Mesendoderm (in vitro differentiated cells): Measurements from ENCODE around the gene TRMT44. TPM values are rescaled to one million over a fixed set of nuclear protein-coding genes. Genes with fewer than 3 reads are reported as not detected.
A peak's percentile ranks its signal among the peaks of the same experiment; 100 is the strongest.

Experiments
- DNase-seq: peaks from one replicate; pipeline ENCODE4 v3.0.0; 2013
- H2AK5ac ChIP-seq: 2 replicates; pipeline ENCODE4 v1.6.1; 2013; ENCODE audit warnings: low read length, inconsistent platforms
- H2BK120ac ChIP-seq: 2 replicates; pipeline ENCODE4 v1.6.1; 2013; ENCODE audit warnings: low read depth, mild to moderate bottlenecking, low read length, moderate library complexity, mixed read lengths
- H2BK15ac ChIP-seq: replicated peaks from 2 replicates; pipeline ENCODE4 v1.6.1; 2013; ENCODE audit warnings: low read depth, mild to moderate bottlenecking, moderate library complexity
- H2BK5ac ChIP-seq: 2 replicates; pipeline ENCODE4 v1.6.1; 2013; ENCODE audit warnings: low read length, inconsistent platforms
- H3K18ac ChIP-seq: 2 replicates; pipeline ENCODE4 v1.6.1; 2013; ENCODE audit warnings: mild to moderate bottlenecking, low read length, mixed read lengths
- H3K23ac ChIP-seq: one replicate; pipeline ENCODE4 v1.6.1; 2013; ENCODE audit warnings: low read length
- H3K27ac ChIP-seq: 2 replicates; pipeline ENCODE4 v1.5.1; 2013; ENCODE audit warnings: low read depth, mild to moderate bottlenecking, inconsistent platforms, low read length, moderate library complexity
- H3K27me3 ChIP-seq: 2 replicates; pipeline ENCODE4 v1.6.1; 2013; ENCODE audit warnings: low read length, control low read depth, mild to moderate bottlenecking, inconsistent platforms; ENCODE audit not compliant: insufficient read depth, poor library complexity
- H3K36me3 ChIP-seq: 2 replicates; pipeline ENCODE4 v1.6.1; 2013; ENCODE audit warnings: low read length, inconsistent platforms; ENCODE audit not compliant: control insufficient read depth, insufficient read depth
- H3K4ac ChIP-seq: one replicate; pipeline ENCODE4 v1.6.1; 2013; ENCODE audit warnings: low read depth, mild to moderate bottlenecking, low read length, moderate library complexity
- H3K4me1 ChIP-seq: 2 replicates; pipeline ENCODE4 v1.6.1; 2013; ENCODE audit warnings: low read depth, low read length, inconsistent platforms; ENCODE audit not compliant: control insufficient read depth
- H3K4me2 ChIP-seq: 2 replicates; pipeline ENCODE4 v1.6.1; 2013; ENCODE audit warnings: low read length
- H3K4me3 ChIP-seq: 2 replicates; pipeline ENCODE4 v1.5.1; 2013; ENCODE audit warnings: mild to moderate bottlenecking, low read length
- H3K56ac ChIP-seq: one replicate; pipeline ENCODE4 v1.6.1; 2013; ENCODE audit warnings: low read length
- H3K79me1 ChIP-seq: 2 replicates; pipeline ENCODE4 v1.6.1; 2013; ENCODE audit warnings: low read length, inconsistent platforms
- H3K79me2 ChIP-seq: 2 replicates; pipeline ENCODE4 v1.6.1; 2013; ENCODE audit warnings: mild to moderate bottlenecking, low read length; ENCODE audit not compliant: control insufficient read depth, insufficient read depth
- H3K9ac ChIP-seq: 2 replicates; pipeline ENCODE4 v1.6.1; 2013; ENCODE audit warnings: low read length, inconsistent platforms
- H4K5ac ChIP-seq: one replicate; pipeline ENCODE4 v1.6.1; 2013; ENCODE audit warnings: low read length
- H4K8ac ChIP-seq: one replicate; pipeline ENCODE4 v1.6.1; 2013; ENCODE audit warnings: low read depth, mild to moderate bottlenecking, control low read depth, low read length, moderate library complexity
- WGBS: extraction: QIAGEN DNeasy Blood & Tissue Kit; methylation state at CpG from one replicate; pipeline ENCODE4 v1.1.7; 2013; ENCODE audit warnings: low lambda C conversion rate, missing lambda C conversion rate; ENCODE audit not compliant: insufficient coverage; ENCODE audit errors: extremely low coverage; 5-methylcytosine and 5-hydroxymethylcytosine counted together
- polyA plus RNA-seq, 2 experiments: library from polyadenylated mRNA; stranded (reverse); fragments of 200-250 nt; gene quantifications; one replicate each; pipeline ENCODE4 v1.2.3, GENCODE V29; 2013

TRMT44 gene, protein sequence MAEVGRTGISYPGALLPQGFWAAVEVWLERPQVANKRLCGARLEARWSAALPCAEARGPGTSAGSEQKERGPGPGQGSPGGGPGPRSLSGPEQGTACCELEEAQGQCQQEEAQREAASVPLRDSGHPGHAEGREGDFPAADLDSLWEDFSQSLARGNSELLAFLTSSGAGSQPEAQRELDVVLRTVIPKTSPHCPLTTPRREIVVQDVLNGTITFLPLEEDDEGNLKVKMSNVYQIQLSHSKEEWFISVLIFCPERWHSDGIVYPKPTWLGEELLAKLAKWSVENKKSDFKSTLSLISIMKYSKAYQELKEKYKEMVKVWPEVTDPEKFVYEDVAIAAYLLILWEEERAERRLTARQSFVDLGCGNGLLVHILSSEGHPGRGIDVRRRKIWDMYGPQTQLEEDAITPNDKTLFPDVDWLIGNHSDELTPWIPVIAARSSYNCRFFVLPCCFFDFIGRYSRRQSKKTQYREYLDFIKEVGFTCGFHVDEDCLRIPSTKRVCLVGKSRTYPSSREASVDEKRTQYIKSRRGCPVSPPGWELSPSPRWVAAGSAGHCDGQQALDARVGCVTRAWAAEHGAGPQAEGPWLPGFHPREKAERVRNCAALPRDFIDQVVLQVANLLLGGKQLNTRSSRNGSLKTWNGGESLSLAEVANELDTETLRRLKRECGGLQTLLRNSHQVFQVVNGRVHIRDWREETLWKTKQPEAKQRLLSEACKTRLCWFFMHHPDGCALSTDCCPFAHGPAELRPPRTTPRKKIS
- polyA plus RNA-seq (2013, experiment 1 of 2), result 9.4 TPM
- polyA plus RNA-seq (2013, experiment 2 of 2), result 8.5 TPM

DNA sequence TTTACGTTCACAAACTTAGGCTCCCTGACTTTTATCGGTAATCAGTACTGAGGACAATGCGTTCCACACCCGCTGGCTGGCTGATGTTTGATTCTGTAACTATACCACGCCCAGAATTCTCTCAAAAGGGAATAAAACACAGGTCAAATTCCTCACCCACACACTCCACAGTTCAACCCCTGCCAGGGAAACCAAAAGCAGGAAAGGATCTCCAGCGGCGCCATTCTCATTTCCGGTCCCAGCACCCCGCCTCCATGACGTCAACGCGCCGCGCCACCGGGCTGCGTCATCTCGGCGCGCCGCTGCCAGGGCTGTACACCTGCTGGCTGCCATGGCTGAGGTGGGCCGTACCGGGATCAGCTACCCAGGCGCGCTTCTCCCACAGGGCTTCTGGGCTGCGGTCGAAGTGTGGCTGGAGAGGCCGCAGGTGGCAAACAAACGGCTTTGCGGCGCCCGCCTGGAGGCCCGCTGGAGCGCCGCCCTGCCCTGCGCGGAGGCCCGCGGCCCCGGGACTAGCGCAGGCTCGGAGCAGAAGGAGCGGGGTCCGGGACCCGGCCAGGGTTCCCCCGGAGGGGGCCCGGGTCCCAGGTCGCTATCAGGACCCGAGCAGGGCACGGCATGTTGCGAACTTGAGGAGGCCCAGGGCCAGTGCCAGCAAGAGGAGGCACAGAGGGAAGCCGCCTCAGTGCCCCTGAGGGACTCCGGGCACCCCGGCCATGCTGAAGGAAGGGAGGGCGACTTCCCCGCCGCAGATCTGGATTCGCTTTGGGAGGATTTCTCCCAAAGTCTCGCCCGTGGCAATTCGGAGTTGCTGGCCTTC is at the start of gene TRMT44, which contains the start of gene ACOX3:
Gene TRMT44 (plus strand): TSS at position 286 of the 820 bp plus-strand sequence. CDS start 46 bp downstream, at position 332.
Gene ACOX3 (minus strand): TSS at position 232 of the 820 bp plus-strand sequence. CDS start 24,202 bp downstream, outside the sequence.
- Histone ChIP-seq H3K36me3 (no peaks in the 10 kb centered on the region), H3K4me2 (peak within 1 kb of the TSS; percentile 85), H4K8ac (peak within 1 kb of the TSS; percentile 87), H3K27me3 (no peaks in the 10 kb centered on the region), H2AK5ac (peak within 1 kb of the TSS; percentile 72), H2BK5ac (peak within 1 kb of the TSS; percentile 87), H3K79me1 (peaks cover 15% of the 10 kb centered on the region), H3K4ac (peak within 1 kb of the TSS; percentile 41), H2BK120ac (peak within 1 kb of the TSS; percentile 8), H3K56ac (peak within 1 kb of the TSS; percentile 96), H4K5ac (peak within 1 kb of the TSS; percentile 77), H3K9ac (peak within 1 kb of the TSS; percentile 86), H3K23ac (no peak within 1 kb of the TSS), H3K4me3 (peak within 1 kb of the TSS; percentile 89), H2BK15ac (no peak within 1 kb of the TSS), H3K27ac (peak within 1 kb of the TSS; percentile 80), H3K79me2 (peaks cover 35% of the 10 kb centered on the region), H3K18ac (no peak within 1 kb of the TSS), H3K4me1 (peaks cover 8% of the 10 kb centered on the region)
- WGBS, result no CpG with 5 or more reads among the region's 60 CpGs
- peak; percentile 96 for DNase-seq

DNA sequence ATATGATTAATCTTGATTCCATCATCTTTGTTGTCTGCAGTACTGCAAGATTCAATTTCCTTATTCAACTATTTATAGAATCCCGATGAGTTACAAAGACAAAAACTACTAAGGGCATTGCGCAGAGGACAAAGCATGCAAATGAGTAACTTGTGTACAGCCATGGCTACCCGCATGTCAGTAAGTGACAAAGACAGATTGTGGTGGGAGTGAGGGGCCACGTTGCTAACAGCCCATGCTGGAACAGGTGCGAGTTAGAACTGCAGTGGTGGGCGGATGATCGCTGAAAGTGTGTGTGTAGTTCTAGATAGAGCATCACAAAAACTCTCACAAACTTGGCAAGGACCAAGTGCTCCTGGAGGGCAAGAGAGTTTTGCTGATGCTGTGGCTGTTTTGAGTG is 49.5 kb upstream of the TRMT44 start:
- no peak overlapping the region for H4K5ac ChIP-seq
- H3K4me3 ChIP-seq, result no peak overlapping the region
- no peak overlapping the region for H3K4ac ChIP-seq
- no peak overlapping the region for H3K18ac ChIP-seq
- no peak overlapping the region for H2BK120ac ChIP-seq
- no peak overlapping the region for H3K4me2 ChIP-seq
- no peak overlapping the region for H3K56ac ChIP-seq
- no peak overlapping the region for H3K9ac ChIP-seq
- no CpG with 5 or more reads among the region's 7 CpGs for WGBS
- no peaks in the 10 kb centered on the region for H3K4me1 ChIP-seq
- no peak overlapping the region for H3K27ac ChIP-seq
- no peak for DNase-seq
- no peak overlapping the region for H4K8ac ChIP-seq
- no peaks in the 10 kb centered on the region for H3K79me1 ChIP-seq
- no peak overlapping the region for H2BK5ac ChIP-seq
- peaks cover 5% of the 10 kb centered on the region for H3K36me3 ChIP-seq
- no peak overlapping the region for H2AK5ac ChIP-seq
- H3K23ac ChIP-seq, result no peak overlapping the region
- H2BK15ac ChIP-seq, result no peak overlapping the region
- no peaks in the 10 kb centered on the region for H3K27me3 ChIP-seq
- no peaks in the 10 kb centered on the region for H3K79me2 ChIP-seq

DNA sequence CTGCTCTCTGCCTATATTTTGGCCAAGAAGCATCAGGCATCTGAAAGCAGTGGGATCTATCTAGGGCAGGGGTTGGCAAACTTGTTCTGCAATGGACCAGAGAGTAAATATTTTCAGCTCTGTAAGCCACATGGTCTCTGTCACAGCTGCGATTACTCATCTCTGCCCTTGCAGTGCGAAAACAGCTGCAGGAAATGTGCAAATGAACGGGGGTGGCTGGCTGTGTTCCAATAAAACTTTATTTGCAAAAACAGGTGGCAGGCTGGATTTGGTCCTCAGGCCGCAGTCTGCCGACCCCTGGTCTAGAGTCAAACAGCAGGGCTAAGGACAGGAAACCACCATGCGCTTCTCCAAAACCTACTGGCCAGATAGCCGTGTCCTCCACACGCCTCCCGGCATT is 48.6 kb upstream of the TRMT44 start:
- no peak overlapping the region for H3K18ac ChIP-seq
- no peak overlapping the region for H2BK120ac ChIP-seq
- H3K4me3 ChIP-seq, result no peak overlapping the region
- no peaks in the 10 kb centered on the region for H3K79me1 ChIP-seq
- no peak overlapping the region for H3K27ac ChIP-seq
- no peak overlapping the region for H2BK15ac ChIP-seq
- no peaks in the 10 kb centered on the region for H3K27me3 ChIP-seq
- H3K56ac ChIP-seq, result no peak overlapping the region
- H3K9ac ChIP-seq, result no peak overlapping the region
- H3K4me2 ChIP-seq, result no peak overlapping the region
- no peak overlapping the region for H2BK5ac ChIP-seq
- no peaks in the 10 kb centered on the region for H3K79me2 ChIP-seq
- H2AK5ac ChIP-seq, result no peak overlapping the region
- H3K4ac ChIP-seq, result no peak overlapping the region
- H4K8ac ChIP-seq, result no peak overlapping the region
- peaks cover 5% of the 10 kb centered on the region for H3K36me3 ChIP-seq
- peaks cover 4% of the 10 kb centered on the region for H3K4me1 ChIP-seq
- H3K23ac ChIP-seq, result no peak overlapping the region
- no peak for DNase-seq
- no peak overlapping the region for H4K5ac ChIP-seq
- WGBS, result no CpG with 5 or more reads among the region's 9 CpGs

DNA sequence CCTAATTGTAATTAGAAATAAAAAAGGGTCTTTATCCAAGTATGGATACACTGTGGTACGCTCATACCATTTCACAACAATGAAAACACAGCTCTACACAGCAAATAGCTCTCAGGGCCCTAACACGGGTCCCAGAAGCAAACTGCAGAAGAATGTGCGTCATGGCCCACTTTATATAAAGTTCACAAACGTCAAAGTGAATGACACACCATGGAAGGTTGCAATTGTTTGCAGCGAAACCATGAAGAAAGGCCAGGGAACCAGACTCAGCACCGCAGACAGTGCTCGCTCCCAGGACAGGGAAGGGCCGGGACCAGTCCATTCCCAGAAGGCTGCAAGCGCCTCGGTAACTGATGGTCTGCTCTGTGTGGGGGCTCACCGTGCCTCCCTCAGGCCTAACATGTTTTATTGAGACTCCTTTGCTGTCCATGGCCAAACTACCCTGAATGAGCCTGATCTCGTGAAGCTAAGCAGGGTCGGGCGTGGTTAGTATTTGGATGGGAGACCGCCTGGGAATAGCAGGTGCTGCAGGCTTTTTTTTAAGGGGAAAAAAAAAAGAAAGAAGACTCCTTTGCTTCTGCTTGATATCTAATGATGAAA is 47.9 kb upstream of the TRMT44 start:
- H3K4me2 ChIP-seq, result no peak overlapping the region
- no peak overlapping the region for H3K23ac ChIP-seq
- no peak overlapping the region for H3K4ac ChIP-seq
- no peak overlapping the region for H2BK120ac ChIP-seq
- H3K27me3 ChIP-seq, result no peaks in the 10 kb centered on the region
- no peak overlapping the region for H3K4me3 ChIP-seq
- H3K4me1 ChIP-seq, result peaks cover 4% of the 10 kb centered on the region
- no peak overlapping the region for H2AK5ac ChIP-seq
- H3K56ac ChIP-seq, result no peak overlapping the region
- no CpG with 5 or more reads among the region's 15 CpGs for WGBS
- DNase-seq, result peak; percentile 30
- H4K8ac ChIP-seq, result no peak overlapping the region
- no peak overlapping the region for H2BK5ac ChIP-seq
- H3K79me2 ChIP-seq, result no peaks in the 10 kb centered on the region
- no peaks in the 10 kb centered on the region for H3K79me1 ChIP-seq
- no peak overlapping the region for H3K27ac ChIP-seq
- no peak overlapping the region for H3K9ac ChIP-seq
- H4K5ac ChIP-seq, result no peak overlapping the region
- peaks cover 5% of the 10 kb centered on the region for H3K36me3 ChIP-seq
- H2BK15ac ChIP-seq, result no peak overlapping the region
- H3K18ac ChIP-seq, result no peak overlapping the region

DNA sequence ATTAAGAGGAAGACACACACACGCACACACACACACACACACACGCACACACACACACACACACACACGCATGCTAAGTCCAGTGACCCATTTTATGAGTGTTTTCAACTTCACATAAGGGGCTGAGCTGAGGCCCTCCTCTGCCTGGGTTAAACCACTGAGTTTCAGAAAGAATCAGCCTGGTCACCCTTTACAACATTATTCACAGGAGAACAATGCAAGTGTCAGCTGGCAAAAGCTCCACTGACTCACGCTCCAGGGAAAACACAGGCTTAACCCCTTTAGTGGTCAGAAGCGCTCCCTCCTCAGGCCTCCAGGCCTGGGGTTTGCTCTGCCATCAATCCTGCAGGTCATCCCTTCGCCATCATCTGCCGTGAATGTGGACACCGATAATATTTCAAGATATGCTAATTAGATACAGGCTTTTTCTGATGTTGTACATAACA is 47.0 kb upstream of the TRMT44 start:
- no peak overlapping the region for H2BK15ac ChIP-seq
- H3K27me3 ChIP-seq, result no peaks in the 10 kb centered on the region
- no CpG with 5 or more reads among the region's 8 CpGs for WGBS
- no peak overlapping the region for H3K27ac ChIP-seq
- H3K36me3 ChIP-seq, result peaks cover 5% of the 10 kb centered on the region
- no peak overlapping the region for H3K23ac ChIP-seq
- H2BK120ac ChIP-seq, result no peak overlapping the region
- no peak overlapping the region for H2BK5ac ChIP-seq
- H3K4me3 ChIP-seq, result no peak overlapping the region
- H3K79me1 ChIP-seq, result no peaks in the 10 kb centered on the region
- H2AK5ac ChIP-seq, result no peak overlapping the region
- no peak overlapping the region for H4K5ac ChIP-seq
- H3K9ac ChIP-seq, result no peak overlapping the region
- no peak overlapping the region for H3K56ac ChIP-seq
- H3K79me2 ChIP-seq, result no peaks in the 10 kb centered on the region
- H3K4ac ChIP-seq, result no peak overlapping the region
- H4K8ac ChIP-seq, result no peak overlapping the region
- H3K18ac ChIP-seq, result no peak overlapping the region
- peak; percentile 48 for DNase-seq
- H3K4me2 ChIP-seq, result no peak overlapping the region
- peaks cover 4% of the 10 kb centered on the region for H3K4me1 ChIP-seq
